HEK293 (cell line): ENCODE data around the gene DAPK2.

ENCODE experiments used
- CTCF ChIP-seq: fragments of 450-650 bp; formaldehyde crosslinking; IDR thresholded peaks from 2 replicates; pipeline ENCODE4 v1.5.1; 2016; ENCODE audit warnings: missing biosample characterization, missing genetic modification characterization
- GLI4 ChIP-seq: fragments of 450-650 bp; formaldehyde crosslinking; IDR thresholded peaks from 2 replicates; pipeline ENCODE4 v1.5.1; 2016; ENCODE audit warnings: missing biosample characterization, missing genetic modification characterization
- KLF16 ChIP-seq: fragments of 450-650 bp; formaldehyde crosslinking; IDR thresholded peaks from 2 replicates; pipeline ENCODE4 v1.5.1; 2017; ENCODE audit warnings: missing biosample characterization, missing genetic modification characterization
- SCRT1 ChIP-seq: fragments of 450-650 bp; formaldehyde crosslinking; IDR thresholded peaks from 2 replicates; pipeline ENCODE4 v1.5.1; 2016; ENCODE audit warnings: missing biosample characterization, missing genetic modification characterization, borderline replicate concordance
- YY1 ChIP-seq: fragments of 450-650 bp; formaldehyde crosslinking; IDR thresholded peaks from 2 replicates; pipeline ENCODE4 v1.5.1; 2018; ENCODE audit warnings: missing biosample characterization, missing genetic modification characterization
- ZBTB17 ChIP-seq: fragments of 450-650 bp; formaldehyde crosslinking; IDR thresholded peaks from 2 replicates; pipeline ENCODE4 v1.5.1; 2016; ENCODE audit warnings: missing biosample characterization, missing genetic modification characterization
- ZNF175 ChIP-seq: fragments of 450-650 bp; formaldehyde crosslinking; IDR thresholded peaks from 2 replicates; pipeline ENCODE4 v1.5.1; 2016; ENCODE audit warnings: missing biosample characterization, missing genetic modification characterization
- ZNF274 ChIP-seq, 2 experiments: fragments of 200-500 bp in 1 of 2; fragments of 450-650 bp in 1 of 2; sonication (Bioruptor generic) in 1 of 2; formaldehyde crosslinking in 1 of 2; IDR thresholded peaks; 2 replicates each; pipeline versions ENCODE4 v1.5.1 to v1.6.1; 2014 to 2016; ENCODE audit warnings: borderline replicate concordance in 1 of 2, inconsistent platforms in 1 of 2, low read length in 1 of 2, missing biosample characterization in 1 of 2, missing genetic modification characterization in 1 of 2
- ZNF302 ChIP-seq: fragments of 450-650 bp; formaldehyde crosslinking; IDR thresholded peaks from 2 replicates; pipeline ENCODE4 v1.5.1; 2016; ENCODE audit warnings: missing biosample characterization, missing genetic modification characterization, low read depth
- ZNF670 ChIP-seq: fragments of 450-650 bp; formaldehyde crosslinking; IDR thresholded peaks from 2 replicates; pipeline ENCODE4 v1.5.1; 2016; ENCODE audit warnings: missing biosample characterization, missing genetic modification characterization, low read depth
- ZNF707 ChIP-seq: fragments of 450-650 bp; formaldehyde crosslinking; IDR thresholded peaks from 2 replicates; pipeline ENCODE4 v1.5.1; 2016; ENCODE audit warnings: missing biosample characterization, missing genetic modification characterization
- TF ChIP-seq, protein P1 (sequence below): fragments of 450-650 bp; formaldehyde crosslinking; IDR thresholded peaks from 2 replicates; pipeline ENCODE4 v1.5.1; 2016; ENCODE audit warnings: missing biosample characterization, missing genetic modification characterization
- TF ChIP-seq, protein P2 (sequence below): fragments of 450-650 bp; formaldehyde crosslinking; IDR thresholded peaks from 2 replicates; pipeline ENCODE4 v1.5.1; 2016; ENCODE audit warnings: missing biosample characterization, missing genetic modification characterization
- TF ChIP-seq, protein P3 (sequence below): fragments of 450-650 bp; formaldehyde crosslinking; optimal IDR thresholded peaks from 2 replicates; pipeline ENCODE3; 2016; ENCODE audit warnings: missing biosample characterization, mild to moderate bottlenecking, missing genetic modification characterization

GRCh38 chr15:63968122-63968524 lies 78.2 kb downstream of the DAPK2 start:
- TF ChIP-seq CTCF (tag by site-specific recombination) (no peak), KLF16 (tag by site-specific recombination) (no peak), ZBTB17 (tag by site-specific recombination) (no peak), GLI4 (no peak), ZNF274 (IDR thresholded peaks at IDR 0.05; ENCODE audit: low read length) (no peak), ZNF274 (tag by site-specific recombination; IDR thresholded peaks at IDR 0.05; ENCODE audit: borderline replicate concordance) (no peak), YY1 (no peak), ZNF302 (tag by site-specific recombination) (no peak), ZNF707 (no peak), ZNF670 (tag by site-specific recombination) (no peak), ZNF175 (no peak), SCRT1 (tag by site-specific recombination) (no peak)
- TF ChIP-seq, protein P1, sequence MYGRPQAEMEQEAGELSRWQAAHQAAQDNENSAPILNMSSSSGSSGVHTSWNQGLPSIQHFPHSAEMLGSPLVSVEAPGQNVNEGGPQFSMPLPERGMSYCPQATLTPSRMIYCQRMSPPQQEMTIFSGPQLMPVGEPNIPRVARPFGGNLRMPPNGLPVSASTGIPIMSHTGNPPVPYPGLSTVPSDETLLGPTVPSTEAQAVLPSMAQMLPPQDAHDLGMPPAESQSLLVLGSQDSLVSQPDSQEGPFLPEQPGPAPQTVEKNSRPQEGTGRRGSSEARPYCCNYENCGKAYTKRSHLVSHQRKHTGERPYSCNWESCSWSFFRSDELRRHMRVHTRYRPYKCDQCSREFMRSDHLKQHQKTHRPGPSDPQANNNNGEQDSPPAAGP (tag by site-specific recombination), result no peak
- TF ChIP-seq, protein P2, sequence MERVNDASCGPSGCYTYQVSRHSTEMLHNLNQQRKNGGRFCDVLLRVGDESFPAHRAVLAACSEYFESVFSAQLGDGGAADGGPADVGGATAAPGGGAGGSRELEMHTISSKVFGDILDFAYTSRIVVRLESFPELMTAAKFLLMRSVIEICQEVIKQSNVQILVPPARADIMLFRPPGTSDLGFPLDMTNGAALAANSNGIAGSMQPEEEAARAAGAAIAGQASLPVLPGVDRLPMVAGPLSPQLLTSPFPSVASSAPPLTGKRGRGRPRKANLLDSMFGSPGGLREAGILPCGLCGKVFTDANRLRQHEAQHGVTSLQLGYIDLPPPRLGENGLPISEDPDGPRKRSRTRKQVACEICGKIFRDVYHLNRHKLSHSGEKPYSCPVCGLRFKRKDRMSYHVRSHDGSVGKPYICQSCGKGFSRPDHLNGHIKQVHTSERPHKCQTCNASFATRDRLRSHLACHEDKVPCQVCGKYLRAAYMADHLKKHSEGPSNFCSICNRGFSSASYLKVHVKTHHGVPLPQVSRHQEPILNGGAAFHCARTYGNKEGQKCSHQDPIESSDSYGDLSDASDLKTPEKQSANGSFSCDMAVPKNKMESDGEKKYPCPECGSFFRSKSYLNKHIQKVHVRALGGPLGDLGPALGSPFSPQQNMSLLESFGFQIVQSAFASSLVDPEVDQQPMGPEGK, result no peak
- TF ChIP-seq, protein P3, sequence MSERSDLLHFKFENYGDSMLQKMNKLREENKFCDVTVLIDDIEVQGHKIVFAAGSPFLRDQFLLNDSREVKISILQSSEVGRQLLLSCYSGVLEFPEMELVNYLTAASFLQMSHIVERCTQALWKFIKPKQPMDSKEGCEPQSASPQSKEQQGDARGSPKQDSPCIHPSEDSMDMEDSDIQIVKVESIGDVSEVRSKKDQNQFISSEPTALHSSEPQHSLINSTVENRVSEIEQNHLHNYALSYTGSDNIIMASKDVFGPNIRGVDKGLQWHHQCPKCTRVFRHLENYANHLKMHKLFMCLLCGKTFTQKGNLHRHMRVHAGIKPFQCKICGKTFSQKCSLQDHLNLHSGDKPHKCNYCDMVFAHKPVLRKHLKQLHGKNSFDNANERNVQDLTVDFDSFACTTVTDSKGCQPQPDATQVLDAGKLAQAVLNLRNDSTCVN (tag by site-specific recombination), result no peak
